Measurements from ENCODE around the gene TAF3. TPM values are rescaled to one million over a fixed set of nuclear protein-coding genes. Genes with fewer than 3 reads are reported as not detected.
"Not testable (repeated sequence)": the region's sequence is repeated elsewhere in the genome, so short reads cannot be mapped to it uniquely, and the experiment has no call there.

Gene TAF3
- polyA plus RNA-seq, 1 donor, result 5.0 TPM

DNA sequence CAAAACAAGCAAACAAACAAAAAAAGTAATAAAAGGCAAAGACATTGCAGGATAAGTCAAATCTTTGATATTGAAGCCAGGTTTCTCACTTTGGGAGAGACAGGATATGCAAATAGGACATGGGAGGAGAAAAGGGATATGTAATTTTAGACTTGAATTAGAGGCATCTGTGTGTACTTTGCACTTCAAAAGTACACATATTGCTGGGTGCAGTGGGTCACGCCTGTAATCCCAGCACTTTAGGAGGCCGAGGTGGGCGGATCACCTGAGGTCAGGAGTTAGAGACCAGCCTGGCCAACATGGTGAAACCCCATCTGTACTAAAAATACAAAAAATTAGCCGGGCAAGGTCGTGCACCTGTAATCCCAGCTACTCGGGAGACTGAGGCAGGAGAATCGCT lies 6.6 kb upstream of the TAF3 start:
- no CpG with 5 or more reads among the region's 7 CpGs for WGBS (ENCODE audit: insufficient coverage, low lambda C conversion rate)
- not testable (repeated sequence) for H3K4me3 ChIP-seq (ENCODE audit: low read length)

DNA sequence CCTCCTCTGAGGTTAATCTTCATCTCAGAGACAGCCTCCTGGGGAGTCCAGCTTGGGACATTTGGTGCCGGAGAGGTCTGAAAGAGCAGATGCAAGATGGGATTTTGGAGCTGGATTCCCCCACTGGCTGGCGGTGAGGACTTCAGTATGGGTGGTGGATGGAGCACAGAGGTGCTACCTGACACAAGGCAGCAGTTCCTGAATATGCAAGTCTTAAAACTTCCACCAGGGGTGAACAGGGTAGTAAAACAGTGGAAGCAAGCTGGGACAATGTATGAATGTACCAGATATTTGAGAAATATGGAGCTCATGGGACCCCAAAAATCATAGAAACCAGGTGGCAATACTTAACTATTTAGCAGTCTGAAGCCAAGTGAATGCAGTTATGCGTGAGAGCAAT lies 4.8 kb upstream of the TAF3 start:
- no peak for DNase-seq
- Histone ChIP-seq H3K9me3 (ENCODE audit: control insufficient read depth, low read depth, low read length) (no peaks in the 10 kb centered on the region), H3K27me3 (ENCODE audit: control insufficient read depth, insufficient read depth, low read length) (no peaks in the 10 kb centered on the region), H3K36me3 (ENCODE audit: control insufficient read depth, insufficient read depth, low read length) (peaks cover 2% of the 10 kb centered on the region), H3K27ac (ENCODE audit: low read length) (no peak overlapping the region), H3K4me3 (ENCODE audit: low read length) (no peak overlapping the region), H3K4me1 (ENCODE audit: control insufficient read depth, insufficient read depth, low read length) (peaks cover 7% of the 10 kb centered on the region)
- no CpG with 5 or more reads among the region's 3 CpGs for WGBS (ENCODE audit: insufficient coverage, low lambda C conversion rate)

More for the DNA sequence above, 6.6 kb upstream of the TAF3 start:
- peaks cover 13% of the 10 kb centered on the region for H3K36me3 ChIP-seq (ENCODE audit: control insufficient read depth, insufficient read depth, low read length)
- H3K4me1 ChIP-seq (ENCODE audit: control insufficient read depth, insufficient read depth, low read length); H3K27ac ChIP-seq (ENCODE audit: low read length); H3K9me3 ChIP-seq (ENCODE audit: control insufficient read depth, low read depth, low read length); H3K27me3 ChIP-seq (ENCODE audit: control insufficient read depth, insufficient read depth, low read length); DNase-seq: not testable (repeated sequence)

DNA sequence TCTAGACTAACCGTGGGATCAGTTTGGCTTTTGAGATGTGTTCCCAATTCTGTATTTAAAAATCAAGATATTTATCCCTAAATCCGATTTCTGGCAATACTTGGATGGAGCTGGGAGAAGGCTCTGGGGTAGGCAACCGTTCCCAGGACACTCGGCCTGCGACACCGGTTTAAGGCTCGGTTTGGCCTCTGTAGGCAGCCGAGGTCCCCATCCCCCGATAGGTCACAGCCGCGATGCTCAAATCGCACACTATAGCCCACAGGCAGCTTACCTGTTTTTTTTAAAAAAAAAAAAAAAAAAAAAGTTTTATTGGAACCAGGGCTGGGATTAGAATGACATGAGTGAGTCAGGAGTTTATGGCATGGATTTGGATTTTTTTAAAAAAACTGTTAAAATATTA lies 729 bp upstream of the TAF3 start:
- WGBS (ENCODE audit: insufficient coverage, low lambda C conversion rate), result 60% methylated on average over 1 of the region's 12 CpGs
- H3K4me1 ChIP-seq (ENCODE audit: control insufficient read depth, insufficient read depth, low read length), result peaks cover 3% of the 10 kb centered on the region
- no peaks in the 10 kb centered on the region for H3K36me3 ChIP-seq (ENCODE audit: control insufficient read depth, insufficient read depth, low read length)
- H3K27me3 ChIP-seq (ENCODE audit: control insufficient read depth, insufficient read depth, low read length), result no peaks in the 10 kb centered on the region
- H3K9me3 ChIP-seq (ENCODE audit: control insufficient read depth, low read depth, low read length), result no peaks in the 10 kb centered on the region
- peak overlapping the region; percentile 95 for H3K4me3 ChIP-seq (ENCODE audit: low read length)
- H3K27ac ChIP-seq (ENCODE audit: low read length), result no peak overlapping the region
- no peak for DNase-seq

DNA sequence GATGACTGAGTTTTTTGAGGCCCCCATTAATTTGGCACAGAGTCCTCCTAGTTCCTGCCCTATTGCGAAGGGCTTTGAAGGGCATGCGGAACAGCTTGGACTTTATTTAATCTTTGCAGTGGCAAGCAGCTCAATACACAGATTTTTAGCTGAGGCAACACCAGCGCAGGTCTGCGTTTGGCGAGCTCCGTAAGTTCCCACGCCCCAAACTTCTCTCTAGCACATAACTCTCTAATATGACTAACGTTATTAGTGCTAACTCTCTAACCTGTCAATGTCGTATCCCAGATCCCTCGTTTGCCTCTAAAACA lies 366 bp upstream of the TAF3 start:
- H3K36me3 ChIP-seq (ENCODE audit: control insufficient read depth, insufficient read depth, low read length), result no peaks in the 10 kb centered on the region
- peaks cover 3% of the 10 kb centered on the region for H3K4me1 ChIP-seq (ENCODE audit: control insufficient read depth, insufficient read depth, low read length)
- no peaks in the 10 kb centered on the region for H3K9me3 ChIP-seq (ENCODE audit: control insufficient read depth, low read depth, low read length)
- no peak overlapping the region for H3K27ac ChIP-seq (ENCODE audit: low read length)
- no peak for DNase-seq
- no CpG with 5 or more reads among the region's 10 CpGs for WGBS (ENCODE audit: insufficient coverage, low lambda C conversion rate)
- H3K4me3 ChIP-seq (ENCODE audit: low read length), result peak overlapping the region; percentile 95
- no peaks in the 10 kb centered on the region for H3K27me3 ChIP-seq (ENCODE audit: control insufficient read depth, insufficient read depth, low read length)

DNA sequence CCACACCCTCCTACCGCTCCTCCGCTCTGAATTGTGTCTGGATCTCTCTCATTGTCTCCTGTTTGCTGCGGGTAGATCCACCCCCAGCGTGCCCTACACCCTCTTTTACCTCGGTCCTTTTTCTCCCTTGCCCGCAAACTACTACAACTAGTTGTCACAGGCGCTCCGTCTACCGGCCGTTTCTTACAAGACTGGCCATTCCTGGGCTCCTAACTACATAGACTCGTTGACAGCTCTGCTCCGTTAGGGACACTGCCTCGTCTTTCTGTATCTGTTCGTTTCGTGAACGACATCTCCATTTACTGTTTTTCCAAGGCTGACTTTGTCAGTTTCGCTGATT lies 786 bp downstream of the TAF3 start:
- Histone ChIP-seq H3K4me3 (ENCODE audit: low read length) (peak overlapping the region; percentile 95), H3K27ac (ENCODE audit: low read length) (no peak overlapping the region)

DNA sequence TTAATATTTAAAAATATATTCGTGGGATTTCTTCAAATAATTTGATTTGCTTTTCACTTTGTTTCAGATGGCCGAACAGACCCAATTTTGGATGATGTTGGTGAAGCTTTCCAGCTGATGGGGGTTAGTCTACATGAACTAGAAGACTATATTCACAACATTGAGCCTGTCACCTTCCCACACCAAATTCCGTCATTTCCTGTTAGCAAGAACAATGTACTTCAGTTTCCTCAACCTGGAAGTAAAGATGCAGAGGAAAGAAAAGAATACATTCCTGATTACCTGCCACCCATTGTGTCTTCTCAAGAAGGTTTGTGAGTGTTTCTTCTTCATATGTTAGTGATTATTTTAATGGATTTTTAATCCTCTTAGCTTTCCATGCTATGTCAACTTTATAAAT lies 5.9 kb downstream of the TAF3 start:
- peaks cover 17% of the 10 kb centered on the region for H3K36me3 ChIP-seq (ENCODE audit: control insufficient read depth, insufficient read depth, low read length)
- 86% methylated on average over 1 of the region's 3 CpGs for WGBS (ENCODE audit: insufficient coverage, low lambda C conversion rate)
- H3K9me3 ChIP-seq (ENCODE audit: control insufficient read depth, low read depth, low read length), result no peaks in the 10 kb centered on the region
- no peak overlapping the region for H3K27ac ChIP-seq (ENCODE audit: low read length)
- H3K4me1 ChIP-seq (ENCODE audit: control insufficient read depth, insufficient read depth, low read length), result no peaks in the 10 kb centered on the region
- no peak for DNase-seq
- no peak overlapping the region for H3K4me3 ChIP-seq (ENCODE audit: low read length)
- H3K27me3 ChIP-seq (ENCODE audit: control insufficient read depth, insufficient read depth, low read length), result no peaks in the 10 kb centered on the region

More for the DNA sequence above, 786 bp downstream of the TAF3 start:
- no CpG with 5 or more reads among the region's 17 CpGs for WGBS (ENCODE audit: insufficient coverage, low lambda C conversion rate)
- peak in 1 of 2 donors; percentile 47 for DNase-seq
- Histone ChIP-seq H3K36me3 (ENCODE audit: control insufficient read depth, insufficient read depth, low read length) (no peaks in the 10 kb centered on the region), H3K27me3 (ENCODE audit: control insufficient read depth, insufficient read depth, low read length) (no peaks in the 10 kb centered on the region), H3K4me1 (ENCODE audit: control insufficient read depth, insufficient read depth, low read length) (peaks cover 3% of the 10 kb centered on the region), H3K9me3 (ENCODE audit: control insufficient read depth, low read depth, low read length) (no peaks in the 10 kb centered on the region)

DNA sequence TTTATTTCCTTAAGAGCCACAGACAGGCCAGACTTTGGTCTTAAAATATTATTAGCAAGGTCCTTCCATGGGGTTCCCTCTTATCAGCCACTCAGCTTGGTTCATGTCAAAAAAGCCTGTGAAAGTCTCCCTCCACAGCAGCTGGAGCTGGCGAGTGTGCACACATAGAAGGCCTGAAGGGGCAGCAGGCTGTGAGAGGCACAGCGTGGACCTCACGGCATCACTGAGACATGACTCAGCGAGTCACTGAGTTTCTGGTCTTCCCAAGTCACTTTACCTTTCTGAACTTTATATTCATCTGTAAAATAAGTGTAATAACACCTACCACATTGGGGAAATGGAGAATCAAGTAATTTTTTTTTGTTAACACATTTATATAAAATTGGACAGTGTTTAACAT lies 8.7 kb downstream of the TAF3 start:
- Histone ChIP-seq H3K4me3 (ENCODE audit: low read length) (no peak overlapping the region), H3K27me3 (ENCODE audit: control insufficient read depth, insufficient read depth, low read length) (no peaks in the 10 kb centered on the region), H3K36me3 (ENCODE audit: control insufficient read depth, insufficient read depth, low read length) (peaks cover 19% of the 10 kb centered on the region), H3K9me3 (ENCODE audit: control insufficient read depth, low read depth, low read length) (no peaks in the 10 kb centered on the region), H3K27ac (ENCODE audit: low read length) (no peak overlapping the region), H3K4me1 (ENCODE audit: control insufficient read depth, insufficient read depth, low read length) (no peaks in the 10 kb centered on the region)
- no peak for DNase-seq
- WGBS (ENCODE audit: insufficient coverage, low lambda C conversion rate), result no CpG with 5 or more reads among the region's 4 CpGs

DNA sequence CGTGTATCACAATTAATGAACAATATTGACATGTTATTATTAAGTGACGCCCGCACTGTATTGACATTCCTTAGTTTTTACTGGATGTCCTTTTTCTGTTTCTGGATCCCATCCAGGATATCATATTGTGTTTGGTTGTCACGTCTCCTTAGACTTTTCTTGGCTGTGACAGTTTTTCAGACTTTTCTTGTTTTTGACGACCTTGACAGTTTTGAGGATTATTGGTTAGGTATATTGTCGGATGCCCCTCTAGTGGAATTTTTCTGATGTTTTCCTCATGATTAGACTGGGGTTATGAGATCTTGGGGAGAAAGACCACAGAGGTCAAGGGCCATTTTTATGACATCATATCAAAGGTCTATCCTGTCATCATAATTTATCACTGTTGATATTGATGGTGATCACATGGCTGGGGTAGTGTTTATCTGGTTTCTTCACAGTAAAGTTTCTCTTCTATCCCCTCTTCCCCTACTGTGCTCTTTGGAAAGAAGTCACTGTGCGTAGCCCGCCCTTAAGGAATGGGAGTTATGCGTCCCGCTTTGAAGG lies 11.1 kb downstream of the TAF3 start:
- peaks cover 17% of the 10 kb centered on the region for H3K36me3 ChIP-seq (ENCODE audit: control insufficient read depth, insufficient read depth, low read length)
- no CpG with 5 or more reads among the region's 10 CpGs for WGBS (ENCODE audit: insufficient coverage, low lambda C conversion rate)
- no peak overlapping the region for H3K4me3 ChIP-seq (ENCODE audit: low read length)

DNA sequence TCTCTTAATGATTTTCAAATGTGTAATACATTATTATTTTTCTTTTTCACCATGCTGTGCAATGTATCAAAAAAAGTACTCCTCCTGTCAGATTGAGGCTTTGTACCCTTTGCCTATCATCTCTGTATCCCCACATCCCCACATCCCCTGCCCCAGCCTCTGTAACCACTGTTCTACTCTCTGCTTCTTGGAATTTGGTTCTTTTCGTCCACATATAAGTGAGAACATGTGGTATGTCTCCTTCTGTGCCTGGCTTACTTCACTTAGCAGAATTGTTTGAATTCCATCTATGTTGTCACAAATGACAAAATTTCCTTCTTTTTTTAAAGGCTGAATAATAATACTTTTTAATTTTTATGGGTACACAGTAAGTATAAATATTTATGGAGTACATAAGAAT lies 13.8 kb downstream of the TAF3 start:
- no peaks in the 10 kb centered on the region for H3K4me1 ChIP-seq (ENCODE audit: control insufficient read depth, insufficient read depth, low read length)
- H3K36me3 ChIP-seq (ENCODE audit: control insufficient read depth, insufficient read depth, low read length), result peaks cover 2% of the 10 kb centered on the region
- H3K4me3 ChIP-seq (ENCODE audit: low read length), result no peak overlapping the region
- H3K9me3 ChIP-seq (ENCODE audit: control insufficient read depth, low read depth, low read length), result no peaks in the 10 kb centered on the region
- no peaks in the 10 kb centered on the region for H3K27me3 ChIP-seq (ENCODE audit: control insufficient read depth, insufficient read depth, low read length)
- H3K27ac ChIP-seq (ENCODE audit: low read length), result no peak overlapping the region
- DNase-seq, result no peak
- 75% methylated on average over 1 of the region's 1 CpG for WGBS (ENCODE audit: insufficient coverage, low lambda C conversion rate)

More for the DNA sequence above, 11.1 kb downstream of the TAF3 start:
- Histone ChIP-seq H3K9me3 (ENCODE audit: control insufficient read depth, low read depth, low read length) (no peaks in the 10 kb centered on the region), H3K27me3 (ENCODE audit: control insufficient read depth, insufficient read depth, low read length) (no peaks in the 10 kb centered on the region), H3K4me1 (ENCODE audit: control insufficient read depth, insufficient read depth, low read length) (no peaks in the 10 kb centered on the region), H3K27ac (ENCODE audit: low read length) (no peak overlapping the region)
- DNase-seq, result no peak

DNA sequence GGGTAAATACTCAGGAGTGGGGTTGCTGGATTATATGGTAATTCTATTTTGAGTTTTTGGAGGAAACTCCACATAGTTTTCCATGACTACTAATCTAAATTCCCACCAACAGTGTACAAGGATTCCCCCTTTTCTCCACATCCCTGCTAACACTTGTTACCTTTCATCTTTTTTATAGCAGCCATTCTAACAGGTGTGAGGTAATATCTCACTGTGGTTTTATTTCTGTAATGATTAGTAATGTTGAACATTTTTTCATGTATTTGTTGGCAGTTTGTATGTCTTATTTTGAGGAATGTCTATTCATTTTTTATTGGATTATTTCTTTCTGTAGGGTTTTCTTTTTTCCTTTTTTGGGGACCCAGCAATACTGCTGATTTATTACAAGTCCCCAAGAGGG lies 14.9 kb downstream of the TAF3 start:
- DNase-seq, result no peak
- no peaks in the 10 kb centered on the region for H3K9me3 ChIP-seq (ENCODE audit: control insufficient read depth, low read depth, low read length)
- no peak overlapping the region for H3K4me3 ChIP-seq (ENCODE audit: low read length)

DNA sequence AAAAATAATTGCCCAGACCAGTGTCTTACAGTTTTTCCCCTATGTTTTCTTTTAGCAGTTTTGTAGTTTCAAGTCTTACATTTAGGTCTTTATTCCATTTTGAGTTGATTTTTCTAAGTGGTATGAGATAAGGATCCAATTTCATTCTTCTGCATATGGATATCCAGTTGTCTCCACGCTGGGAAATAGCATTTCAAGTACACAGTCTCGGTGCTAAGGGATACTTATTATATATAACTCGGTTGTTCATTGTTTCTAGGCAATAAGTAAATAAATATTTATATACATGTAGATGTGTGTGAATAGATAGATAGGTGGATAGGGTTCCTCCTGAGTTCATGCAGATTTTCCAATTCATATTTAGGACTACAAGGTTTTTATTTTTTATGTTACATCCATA lies 16.0 kb downstream of the TAF3 start:
- Histone ChIP-seq H3K4me3 (ENCODE audit: low read length) (no peak overlapping the region), H3K9me3 (ENCODE audit: control insufficient read depth, low read depth, low read length) (no peaks in the 10 kb centered on the region), H3K27ac (ENCODE audit: low read length) (no peak overlapping the region), H3K36me3 (ENCODE audit: control insufficient read depth, insufficient read depth, low read length) (peaks cover 2% of the 10 kb centered on the region), H3K4me1 (ENCODE audit: control insufficient read depth, insufficient read depth, low read length) (no peaks in the 10 kb centered on the region), H3K27me3 (ENCODE audit: control insufficient read depth, insufficient read depth, low read length) (no peaks in the 10 kb centered on the region)
- DNase-seq, result no peak
- no CpG with 5 or more reads among the region's 3 CpGs for WGBS (ENCODE audit: insufficient coverage, low lambda C conversion rate)

More for the DNA sequence above, 14.9 kb downstream of the TAF3 start:
- Histone ChIP-seq H3K4me1 (ENCODE audit: control insufficient read depth, insufficient read depth, low read length) (no peaks in the 10 kb centered on the region), H3K27ac (ENCODE audit: low read length) (no peak overlapping the region), H3K27me3 (ENCODE audit: control insufficient read depth, insufficient read depth, low read length) (no peaks in the 10 kb centered on the region), H3K36me3 (ENCODE audit: control insufficient read depth, insufficient read depth, low read length) (peaks cover 2% of the 10 kb centered on the region)

All from large intestine (tissue), 3 donors.